Mammary microvascular endothelial cell (primary cell): ENCODE data around the gene USP48. TPM values are rescaled to one million over a fixed set of nuclear protein-coding genes. Genes with fewer than 3 reads are reported as not detected.

Experiments used
- total RNA-seq: library from RNA; depleted of rRNA; stranded (reverse); fragments of >200 nt; gene quantifications from 2 replicates; pipeline ENCODE4 v1.2.3, GENCODE V29; 2015

USP48 gene
- total RNA-seq: 27.2 and 42.3 TPM in 2 replicates

GRCh38 chr1:21782868-21783678 lies at the start of gene USP48:
Gene USP48, minus strand, starts transcription at chr1:21783149. Its CDS starts 192 bp downstream, at chr1:21782957.

GRCh38 chr1:21811875-21812305 lies 28.9 kb upstream of the USP48 start, which contains the start of gene LDLRAD2:
Gene LDLRAD2, plus strand, starts transcription at chr1:21812265. Its CDS starts 187 bp downstream, at chr1:21812452.

GRCh38 chr1:21669258-21670058 lies 113.5 kb downstream of the USP48 start, which contains the start of gene RAP1GAP:
Gene RAP1GAP, minus strand, starts transcription at chr1:21669357. Its CDS starts 49,325 bp downstream, at chr1:21620032.

Other genes starting within 250 kb of the USP48 start
- not detected in 2 replicates for gene RAP1GAP, start 113.8 kb downstream of the USP48 start, total RNA-seq
- gene LDLRAD2, start 29.1 kb upstream of the USP48 start, total RNA-seq: not detected in 2 replicates
- gene HSPG2, start 154.2 kb upstream of the USP48 start, total RNA-seq: 773 and 873 TPM in 2 replicates
- gene CELA3B, start 193.9 kb upstream of the USP48 start, total RNA-seq: not detected in 2 replicates
- not detected in 2 replicates for gene CELA3A, start 218.5 kb upstream of the USP48 start, total RNA-seq